Stimulated activated naive CD8-positive, alpha-beta T cell treated with anti-CD3 and anti-CD28 coated beads, Interleukin-15, Interleukin-2, amounts not matched to agents 100 U/mL and 50 U/mL, for 24 hours (primary cell): ENCODE measurements around the gene PHACTR3.

Experiments used
- ATAC-seq: fragments of 150-1000 bp; cut with Tn5 transposase; one replicate; pipeline ENCODE4 v1.10.0; 2021
- DNase-seq: peaks from one replicate; pipeline ENCODE4 v3.0.0; 2021

PHACTR3 gene

DNA sequence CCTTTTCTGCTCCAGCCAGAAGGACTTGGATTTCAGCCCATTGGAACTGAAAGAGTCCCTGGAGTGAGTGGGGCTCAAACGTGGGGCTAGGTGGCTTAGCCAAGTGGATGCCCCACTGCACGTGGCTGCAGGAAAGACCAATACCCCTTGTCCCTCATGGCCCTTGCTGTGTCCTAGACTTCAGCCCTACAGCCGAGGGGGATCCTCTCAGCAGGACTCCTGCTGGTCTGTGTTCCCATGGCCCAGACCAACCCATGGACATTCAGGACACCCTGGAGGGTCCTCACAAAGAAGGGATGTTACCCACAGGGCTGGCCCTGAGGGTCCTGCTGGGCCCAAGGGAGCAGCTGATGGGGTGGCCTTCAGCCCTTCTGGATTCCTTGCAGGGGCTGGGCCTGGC lies 30.0 kb upstream of the PHACTR3 start:
- no peak for DNase-seq
- ATAC-seq = no peak

DNA sequence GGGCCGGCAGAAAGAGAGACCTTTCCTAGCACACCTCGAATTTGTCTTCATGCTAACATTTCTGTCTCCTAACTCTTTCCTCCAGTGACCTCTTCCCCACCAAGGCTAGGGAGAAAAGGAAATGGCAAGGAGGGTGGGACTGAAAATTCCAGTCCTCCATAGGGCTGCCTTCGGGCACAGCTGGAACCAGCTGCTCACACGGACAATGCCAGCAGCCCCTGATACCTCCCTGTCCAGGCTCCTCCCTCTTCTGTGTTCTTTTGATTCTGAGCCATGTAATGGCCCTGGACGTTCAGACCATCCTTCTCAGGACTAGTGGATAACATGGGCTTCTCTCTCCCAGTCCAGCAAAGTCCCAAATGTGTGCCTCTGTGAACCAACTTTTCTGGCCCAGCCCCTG lies 29.1 kb upstream of the PHACTR3 start:
- ATAC-seq (no peak), DNase-seq (no peak)

GRCh38 chr20:59575653-59576052 lies 28.7 kb upstream of the PHACTR3 start:
- DNase-seq = no peak
- ATAC-seq = no peak

DNA sequence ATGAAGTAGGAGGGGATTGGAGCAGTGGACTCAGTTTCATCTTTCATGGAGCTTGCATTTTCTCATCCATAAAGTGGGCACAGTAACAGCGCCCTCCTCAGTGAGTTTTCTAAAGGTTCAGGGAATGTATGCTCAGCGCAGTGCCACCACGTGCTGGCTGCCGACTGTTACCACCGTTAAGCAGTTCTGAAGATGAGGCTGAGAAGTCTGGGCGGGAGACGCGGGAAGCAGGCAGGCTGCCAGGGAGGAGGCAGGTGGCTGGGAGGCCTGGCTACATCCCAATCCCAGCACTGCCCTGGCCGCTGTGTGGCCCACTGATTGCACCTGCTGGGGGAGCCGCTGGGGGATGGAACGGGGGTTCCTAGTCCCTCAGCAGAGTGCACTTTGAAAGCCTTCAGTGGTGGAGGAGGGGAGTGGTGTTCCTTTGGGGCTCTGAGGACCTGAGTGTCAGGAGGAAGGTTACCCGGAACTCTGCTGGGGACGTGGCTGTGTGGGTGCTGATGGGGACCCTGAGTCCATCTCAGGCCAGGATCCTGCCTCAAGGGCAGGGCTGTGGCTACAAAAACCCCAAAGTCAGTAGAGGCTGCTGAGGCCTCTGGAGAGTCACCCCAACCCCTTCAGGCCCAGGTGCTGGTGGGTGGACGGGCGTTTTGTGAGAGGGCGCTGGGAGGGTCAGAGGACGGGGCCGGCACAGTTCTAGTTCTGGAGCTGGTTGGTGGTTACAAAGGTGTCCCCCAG lies 28.0 kb upstream of the PHACTR3 start:
- ATAC-seq = no peak
- no peak for DNase-seq

- DNase-seq = no peak
These were observed 27.1 kb upstream of the PHACTR3 start for GRCh38 chr20:59577037-59577808.

GRCh38 chr20:59577809-59578435 lies 26.4 kb upstream of the PHACTR3 start:
- no peak for DNase-seq
- ATAC-seq = no peak

More at GRCh38 chr20:59577037-59577808, 27.1 kb upstream of the PHACTR3 start:
- ATAC-seq = no peak

- ATAC-seq = no peak
- DNase-seq = no peak
These were observed 25.6 kb upstream of the PHACTR3 start for GRCh38 chr20:59578436-59579403.

GRCh38 chr20:59579404-59580145 lies 24.8 kb upstream of the PHACTR3 start:
- no peak for DNase-seq
- ATAC-seq = no peak

DNA sequence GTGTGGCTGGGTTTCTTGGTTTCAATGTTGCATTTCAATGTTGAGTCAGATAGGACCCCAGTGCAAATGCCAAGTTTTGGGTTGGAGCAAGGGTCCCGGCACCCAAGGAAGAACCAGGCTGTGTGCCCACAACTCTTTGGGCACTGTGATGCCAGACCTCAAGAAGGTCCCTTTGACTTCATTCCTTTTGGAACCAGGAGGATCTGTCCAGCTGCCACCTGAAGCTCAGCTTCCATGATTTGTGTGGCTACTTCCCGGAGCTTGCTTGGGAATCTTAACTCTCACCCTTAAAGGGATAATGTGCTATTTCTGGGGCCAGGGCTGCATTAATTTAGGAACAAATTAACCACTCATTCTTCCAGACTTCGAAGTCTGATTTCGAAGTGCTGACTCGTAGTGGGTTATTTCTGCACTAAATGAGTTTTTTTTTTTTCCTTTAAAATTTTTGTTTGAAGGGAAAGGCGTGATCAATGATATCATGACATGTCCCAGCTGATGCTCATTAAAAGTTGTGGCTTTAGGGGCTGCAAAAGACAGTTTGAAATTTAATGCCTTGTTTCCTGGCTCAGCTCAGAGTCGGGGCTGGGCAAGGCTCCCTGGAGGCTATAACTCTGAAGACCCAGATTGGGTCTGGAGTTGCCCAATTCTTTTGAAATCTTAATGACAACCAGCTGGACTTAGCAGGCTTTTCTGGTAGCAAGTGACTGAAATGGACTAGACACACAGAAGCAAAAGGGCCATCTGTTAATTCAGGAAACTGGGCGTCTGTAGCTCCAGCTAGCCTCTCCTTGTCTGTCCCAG lies 24.0 kb upstream of the PHACTR3 start:
- no peak for DNase-seq
- no peak for ATAC-seq

DNA sequence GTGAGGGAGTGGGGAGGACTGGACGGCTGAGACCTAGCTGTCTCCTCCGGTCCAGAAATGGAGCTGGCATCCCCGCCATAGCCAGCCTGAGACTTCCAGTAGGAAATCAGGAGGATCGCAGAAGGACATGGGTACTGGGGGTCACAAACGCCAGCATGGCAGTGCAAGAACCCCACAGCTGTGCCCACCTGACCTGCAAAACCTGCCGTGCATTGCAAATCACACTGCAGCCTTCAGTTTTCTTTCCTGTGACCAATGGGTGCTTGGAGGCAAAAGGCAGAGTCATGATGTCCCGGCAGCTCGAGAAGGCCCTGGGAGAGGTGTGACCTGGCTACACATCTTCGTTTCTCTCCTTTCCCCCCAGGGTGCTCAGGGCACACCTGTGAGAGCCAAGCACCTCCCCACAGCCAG lies 23.3 kb upstream of the PHACTR3 start:
- no peak for ATAC-seq

GRCh38 chr20:59581993-59582679 lies 22.2 kb upstream of the PHACTR3 start:
- DNase-seq (no peak), ATAC-seq (no peak)

More for the DNA sequence above, 23.3 kb upstream of the PHACTR3 start:
- DNase-seq = no peak

GRCh38 chr20:59583428-59584277 lies 20.7 kb upstream of the PHACTR3 start:
- DNase-seq = no peak
- no peak for ATAC-seq

DNA sequence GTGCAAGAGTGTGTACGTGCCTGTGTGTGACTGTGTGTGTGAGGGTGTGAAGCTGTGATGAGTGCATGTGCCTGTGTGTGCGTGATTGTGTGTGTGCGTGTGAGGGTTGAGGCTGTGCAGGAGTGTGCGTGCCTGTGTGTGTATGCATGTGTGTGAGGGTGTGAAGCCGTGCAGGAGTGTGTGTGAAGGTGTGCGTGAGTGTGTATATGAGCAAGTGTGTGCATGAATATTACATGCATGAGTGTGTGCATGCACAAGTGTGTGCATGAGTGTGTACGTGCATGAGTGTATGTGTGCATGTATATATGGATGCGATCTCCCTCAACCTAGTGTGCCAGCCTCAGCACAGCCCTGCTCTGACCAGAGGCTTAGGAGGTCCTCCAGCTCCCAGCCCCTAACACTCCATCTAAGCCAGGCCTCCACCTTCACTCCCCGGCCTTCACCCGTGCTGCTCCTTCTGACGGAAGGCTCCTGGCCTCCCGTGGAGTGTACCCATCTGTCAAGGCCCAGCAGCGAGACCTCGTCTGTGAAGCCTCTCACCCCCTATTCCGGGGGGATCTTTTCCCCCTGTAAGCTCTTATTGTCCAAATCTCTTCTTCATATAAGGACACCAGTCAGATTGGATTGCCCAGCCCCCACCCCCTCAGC lies 19.9 kb upstream of the PHACTR3 start:
- ATAC-seq (no peak), DNase-seq (no peak)

DNA sequence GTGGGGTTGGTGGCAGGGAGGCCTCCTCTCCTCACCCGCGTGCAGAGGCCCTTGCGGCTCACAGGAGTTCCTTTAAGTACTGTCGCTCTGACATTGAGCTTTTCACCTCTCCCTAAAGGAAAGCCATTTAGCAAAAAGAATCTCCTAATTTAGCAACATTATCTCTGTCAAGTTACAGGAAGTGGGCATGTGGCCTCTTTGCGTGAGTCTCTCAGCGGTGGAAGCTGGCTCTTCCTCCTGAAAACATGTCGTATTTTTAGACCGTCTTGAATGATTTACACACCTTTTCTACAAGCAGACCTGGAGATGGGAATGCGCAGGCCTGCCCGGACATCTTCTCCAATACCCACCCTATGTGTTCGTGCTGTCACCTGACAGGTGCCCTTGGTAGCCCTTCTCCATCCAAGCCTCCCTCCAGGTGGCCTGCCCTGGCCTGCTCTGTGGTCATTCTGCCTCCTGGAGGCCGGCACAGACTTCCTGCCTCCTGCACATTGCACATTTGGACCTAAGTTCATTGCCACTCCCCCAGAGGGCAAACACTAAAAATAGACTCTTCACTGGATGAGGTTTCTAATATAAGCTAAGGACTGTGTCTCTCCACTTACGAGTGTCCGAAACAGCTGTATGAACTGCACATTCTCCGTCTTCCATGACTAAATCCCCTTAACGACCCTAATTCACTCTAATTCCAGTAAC lies 18.5 kb upstream of the PHACTR3 start:
- ATAC-seq (no peak), DNase-seq (no peak)

- no peak for ATAC-seq
These were observed 17.7 kb upstream of the PHACTR3 start for GRCh38 chr20:59586613-59587012.

DNA sequence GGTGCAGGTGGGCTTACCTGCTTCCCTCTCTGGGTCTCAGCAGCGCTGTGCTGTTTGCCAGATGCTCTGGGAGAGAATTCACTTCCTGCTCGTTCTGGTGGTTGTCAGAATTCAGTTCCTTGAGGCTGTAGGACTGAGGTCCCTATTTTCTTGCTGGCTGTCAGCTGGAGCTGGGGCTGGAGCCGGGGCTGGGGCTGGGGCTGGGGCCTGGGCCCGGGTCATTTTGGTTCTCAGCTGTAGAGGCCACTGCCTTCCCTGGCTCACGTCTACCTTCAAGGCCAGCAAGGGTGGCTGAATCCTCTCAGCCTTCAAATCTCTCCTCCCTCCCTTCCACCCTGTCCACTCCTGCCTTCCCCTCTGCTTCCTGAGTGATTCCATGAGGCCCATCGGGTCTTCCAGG lies 16.8 kb upstream of the PHACTR3 start:
- DNase-seq = no peak
- ATAC-seq = no peak

More at GRCh38 chr20:59586613-59587012, 17.7 kb upstream of the PHACTR3 start:
- DNase-seq = no peak

GRCh38 chr20:59588236-59588855 lies 16.0 kb upstream of the PHACTR3 start:
- DNase-seq (no peak), ATAC-seq (no peak)
